HepG2 (cell line): Measurements from ENCODE around the gene MYADML2. TPM values are rescaled to one million over a fixed set of nuclear protein-coding genes. Genes with fewer than 3 reads are reported as not detected.

ENCODE experiments used
- CC2D1A ChIP-seq: sonication (generic); formaldehyde crosslinking; IDR thresholded peaks from 2 replicates; pipeline ENCODE4 v1.8.1; 2023; ENCODE audit warnings: mild to moderate bottlenecking, missing genetic modification reagents
- EED ChIP-seq: sonication (generic); formaldehyde crosslinking; IDR thresholded peaks from 2 replicates; pipeline ENCODE4 v1.5.0; 2020; ENCODE audit warnings: mild to moderate bottlenecking, missing genetic modification reagents
- ELF1 ChIP-seq: sonication (generic); formaldehyde crosslinking; IDR thresholded peaks from 2 replicates; pipeline ENCODE4 v1.4.0; 2020; ENCODE audit warnings: missing genetic modification reagents
- HOXA5 ChIP-seq: sonication (generic); formaldehyde crosslinking; IDR thresholded peaks from 2 replicates; pipeline ENCODE4 v1.4.0; 2020; ENCODE audit warnings: missing genetic modification reagents
- JUN ChIP-seq: sonication (generic); formaldehyde crosslinking; IDR thresholded peaks from 2 replicates; pipeline ENCODE4 v1.4.0; 2020; ENCODE audit warnings: mild to moderate bottlenecking, missing genetic modification reagents
- MAFF ChIP-seq: IDR thresholded peaks from 2 replicates; pipeline ENCODE4 v1.6.1; 2011; ENCODE audit warnings: low read depth, low read length, improper control_type of control experiment
- MAFG ChIP-seq: sonication (generic); formaldehyde crosslinking; IDR thresholded peaks from 2 replicates; pipeline ENCODE4 v1.5.1; 2020; ENCODE audit warnings: mild to moderate bottlenecking, missing genetic modification reagents
- MXD4 ChIP-seq: IDR thresholded peaks from 2 replicates; pipeline ENCODE4 v1.6.1; 2016; ENCODE audit warnings: mild to moderate bottlenecking, missing biosample characterization, missing genetic modification reagents
- NCOA2 ChIP-seq: sonication (generic); formaldehyde crosslinking; IDR thresholded peaks from 2 replicates; pipeline ENCODE4 v1.8.0; 2022; ENCODE audit warnings: inconsistent platforms
- NFE2 ChIP-seq: sonication (generic); formaldehyde crosslinking; IDR thresholded peaks from 2 replicates; pipeline ENCODE4 v1.4.0; 2020; ENCODE audit warnings: missing genetic modification reagents
- PAX8 ChIP-seq: sonication (generic); formaldehyde crosslinking; IDR thresholded peaks from 2 replicates; pipeline ENCODE4 v1.8.0; 2022; ENCODE audit warnings: mild to moderate bottlenecking, missing genetic modification reagents, borderline replicate concordance
- RBM22 ChIP-seq: fragments of 200-400 bp; formaldehyde crosslinking; optimal IDR thresholded peaks from 2 replicates; pipeline ENCODE3; 2017; ENCODE audit warnings: mild to moderate bottlenecking, low read length, moderate library complexity
- REXO4 ChIP-seq: sonication (generic); formaldehyde crosslinking; IDR thresholded peaks from 2 replicates; pipeline ENCODE4 v1.8.0; 2022; ENCODE audit warnings: missing genetic modification reagents, mild to moderate bottlenecking, borderline replicate concordance
- RNF2 ChIP-seq: fragments of 450-650 bp; conservative IDR thresholded peaks from 2 replicates; pipeline ENCODE4 v1.6.1; 2016; ENCODE audit warnings: low read depth
- SMAD3 ChIP-seq: sonication (generic); formaldehyde crosslinking; IDR thresholded peaks from 2 replicates; pipeline ENCODE4 v1.4.0; 2020; ENCODE audit warnings: missing genetic modification reagents
- TGIF2 ChIP-seq: IDR thresholded peaks from 2 replicates; pipeline ENCODE4 v1.6.1; 2016; ENCODE audit warnings: control low read depth, missing compliant biosample characterization
- ZFP36 ChIP-seq: fragments of 150-350 bp; IDR thresholded peaks from 2 replicates; pipeline ENCODE4 v1.6.1; 2018; ENCODE audit warnings: borderline replicate concordance, low read length, low read depth; ENCODE audit not compliant: partially characterized antibody
- ZNF235 ChIP-seq: sonication (generic); formaldehyde crosslinking; IDR thresholded peaks from 2 replicates; pipeline ENCODE4 v1.8.1; 2023; ENCODE audit warnings: mild to moderate bottlenecking, missing genetic modification reagents, borderline replicate concordance
- ZNF282 ChIP-seq: fragments of 450-650 bp; IDR thresholded peaks from 2 replicates; pipeline ENCODE4 v1.6.1; 2018; ENCODE audit not compliant: partially characterized antibody
- ZNF33A ChIP-seq: sonication (generic); formaldehyde crosslinking; IDR thresholded peaks from 2 replicates; pipeline ENCODE4 v1.5.1; 2020; ENCODE audit warnings: missing genetic modification reagents, mild to moderate bottlenecking, moderate library complexity, borderline replicate concordance
- ZNF484 ChIP-seq: sonication (generic); formaldehyde crosslinking; IDR thresholded peaks from 2 replicates; pipeline ENCODE4 v1.5.1; 2020; ENCODE audit warnings: mild to moderate bottlenecking, low read depth, missing genetic modification reagents, borderline replicate concordance
- polyA plus RNA-seq, 8 experiments: library from polyadenylated mRNA; depleted of rRNA in 3 of 8; stranded (reverse) in 7 of 8; unstranded in 1 of 8; fragments of >200 nt; fragmentation: Illumina TruSeq in 4 of 8; extraction: Trizol in 4 of 8; gene quantifications; 2 replicates each; pipeline versions ENCODE4 v1.2.1 to v1.2.3, GENCODE V29; 2011 to 2016; ENCODE audit warnings: low read depth in 4 of 8, missing spikeins in 1 of 8, mixed read lengths in 1 of 8; ENCODE audit not compliant: insufficient read depth in 1 of 8
- total RNA-seq, 5 experiments: library from RNA; depleted of rRNA; stranded (reverse); fragments of >200 nt; fragmentation: Illumina TruSeq; extraction: Trizol; gene quantifications; 2 replicates each; pipeline ENCODE4 v1.2.3, GENCODE V29; 2016; ENCODE audit warnings: low read depth in 1 of 5
- TF ChIP-seq, protein P1 (sequence below): sonication (generic); formaldehyde crosslinking; IDR thresholded peaks from 2 replicates; pipeline ENCODE4 v1.5.1; 2020; ENCODE audit warnings: missing genetic modification reagents, mild to moderate bottlenecking, borderline replicate concordance
- TF ChIP-seq, protein P2 (sequence below): sonication (generic); formaldehyde crosslinking; IDR thresholded peaks from 2 replicates; pipeline ENCODE4 v1.4.0; 2020; ENCODE audit warnings: missing genetic modification reagents
- TF ChIP-seq, protein P3 (sequence below): sonication (generic); formaldehyde crosslinking; IDR thresholded peaks from 2 replicates; pipeline ENCODE4 v1.4.0; 2020; ENCODE audit warnings: missing genetic modification reagents, mild to moderate bottlenecking, borderline replicate concordance

MYADML2 gene
- total and polyA plus RNA-seq, 2 of the 13 experiments (the other 11 are each of a cell fraction or from before 2014, with no cell fraction given): not detected

DNA sequence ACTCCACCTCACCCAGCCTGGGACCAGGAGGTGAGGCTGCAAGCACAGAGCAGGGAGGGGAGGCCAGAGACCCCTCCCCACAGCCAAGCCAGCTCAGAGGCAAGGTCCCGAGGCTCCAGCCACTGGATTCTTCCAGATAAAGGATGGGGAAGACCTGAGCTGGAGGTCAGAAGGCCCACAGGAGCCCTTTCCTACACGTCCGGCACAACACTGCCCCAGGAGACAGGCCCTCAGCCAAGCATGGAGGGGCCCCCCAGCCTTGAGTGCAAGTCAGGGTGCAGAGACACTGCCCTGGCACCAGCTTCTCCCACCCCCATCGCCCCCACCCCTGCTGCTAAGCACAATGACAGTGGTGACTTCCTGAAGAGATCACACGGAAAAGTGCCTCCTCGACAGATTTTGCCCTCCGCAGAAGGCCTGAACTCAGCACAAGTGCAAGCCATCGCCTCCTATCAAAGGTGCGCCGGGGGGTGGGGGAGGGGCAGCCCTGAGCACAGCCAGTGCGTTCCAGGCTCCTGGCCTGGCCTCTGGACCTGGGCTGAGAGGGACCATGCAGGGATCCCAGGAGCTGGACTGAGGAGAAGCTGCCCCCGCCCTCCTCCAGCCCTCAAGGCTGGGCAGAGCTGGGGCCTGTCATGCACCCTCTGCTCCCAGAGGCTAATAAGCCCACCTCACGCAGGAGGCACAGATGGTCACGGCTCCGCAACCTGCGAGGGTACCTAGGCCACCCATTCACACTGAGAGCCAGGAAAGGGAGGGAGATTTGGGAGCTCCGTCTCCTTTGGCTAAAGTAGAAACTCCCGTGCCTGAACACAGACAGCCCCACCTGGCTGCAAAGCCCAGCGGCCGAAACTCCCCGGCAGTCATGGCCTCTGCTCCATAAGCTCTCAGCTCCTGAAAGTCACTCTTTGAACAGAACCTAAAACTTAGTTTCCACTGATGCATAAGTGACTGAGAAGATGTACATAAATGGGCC, 22.2 kb downstream of the MYADML2 start (continued):
- TF ChIP-seq, protein P1, sequence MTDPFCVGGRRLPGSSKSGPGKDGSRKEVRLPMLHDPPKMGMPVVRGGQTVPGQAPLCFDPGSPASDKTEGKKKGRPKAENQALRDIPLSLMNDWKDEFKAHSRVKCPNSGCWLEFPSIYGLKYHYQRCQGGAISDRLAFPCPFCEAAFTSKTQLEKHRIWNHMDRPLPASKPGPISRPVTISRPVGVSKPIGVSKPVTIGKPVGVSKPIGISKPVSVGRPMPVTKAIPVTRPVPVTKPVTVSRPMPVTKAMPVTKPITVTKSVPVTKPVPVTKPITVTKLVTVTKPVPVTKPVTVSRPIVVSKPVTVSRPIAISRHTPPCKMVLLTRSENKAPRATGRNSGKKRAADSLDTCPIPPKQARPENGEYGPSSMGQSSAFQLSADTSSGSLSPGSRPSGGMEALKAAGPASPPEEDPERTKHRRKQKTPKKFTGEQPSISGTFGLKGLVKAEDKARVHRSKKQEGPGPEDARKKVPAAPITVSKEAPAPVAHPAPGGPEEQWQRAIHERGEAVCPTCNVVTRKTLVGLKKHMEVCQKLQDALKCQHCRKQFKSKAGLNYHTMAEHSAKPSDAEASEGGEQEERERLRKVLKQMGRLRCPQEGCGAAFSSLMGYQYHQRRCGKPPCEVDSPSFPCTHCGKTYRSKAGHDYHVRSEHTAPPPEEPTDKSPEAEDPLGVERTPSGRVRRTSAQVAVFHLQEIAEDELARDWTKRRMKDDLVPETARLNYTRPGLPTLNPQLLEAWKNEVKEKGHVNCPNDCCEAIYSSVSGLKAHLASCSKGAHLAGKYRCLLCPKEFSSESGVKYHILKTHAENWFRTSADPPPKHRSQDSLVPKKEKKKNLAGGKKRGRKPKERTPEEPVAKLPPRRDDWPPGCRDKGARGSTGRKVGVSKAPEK (CRISPR knock-in tag): no peak
- TF ChIP-seq MAFG (CRISPR knock-in tag): peak; percentile 78
- peak; percentile 94 for TF ChIP-seq MAFF
- TF ChIP-seq PAX8 (CRISPR knock-in tag): no peak
- no peak for TF ChIP-seq JUN (CRISPR knock-in tag)
- no peak for TF ChIP-seq EED (CRISPR knock-in tag)
- TF ChIP-seq RNF2: no peak
- TF ChIP-seq ELF1 (CRISPR knock-in tag): 0 out of 2 replicates have a peak, but pooled peaks have one; percentile 8
- no peak for TF ChIP-seq TGIF2 (CRISPR knock-in tag)
- no peak for TF ChIP-seq ZNF282
- no peak for TF ChIP-seq CC2D1A (CRISPR knock-in tag)
- no peak for TF ChIP-seq ZNF484 (CRISPR knock-in tag)
- TF ChIP-seq SMAD3 (CRISPR knock-in tag): no peak
- TF ChIP-seq MXD4 (CRISPR knock-in tag): no peak
- TF ChIP-seq, protein P2, sequence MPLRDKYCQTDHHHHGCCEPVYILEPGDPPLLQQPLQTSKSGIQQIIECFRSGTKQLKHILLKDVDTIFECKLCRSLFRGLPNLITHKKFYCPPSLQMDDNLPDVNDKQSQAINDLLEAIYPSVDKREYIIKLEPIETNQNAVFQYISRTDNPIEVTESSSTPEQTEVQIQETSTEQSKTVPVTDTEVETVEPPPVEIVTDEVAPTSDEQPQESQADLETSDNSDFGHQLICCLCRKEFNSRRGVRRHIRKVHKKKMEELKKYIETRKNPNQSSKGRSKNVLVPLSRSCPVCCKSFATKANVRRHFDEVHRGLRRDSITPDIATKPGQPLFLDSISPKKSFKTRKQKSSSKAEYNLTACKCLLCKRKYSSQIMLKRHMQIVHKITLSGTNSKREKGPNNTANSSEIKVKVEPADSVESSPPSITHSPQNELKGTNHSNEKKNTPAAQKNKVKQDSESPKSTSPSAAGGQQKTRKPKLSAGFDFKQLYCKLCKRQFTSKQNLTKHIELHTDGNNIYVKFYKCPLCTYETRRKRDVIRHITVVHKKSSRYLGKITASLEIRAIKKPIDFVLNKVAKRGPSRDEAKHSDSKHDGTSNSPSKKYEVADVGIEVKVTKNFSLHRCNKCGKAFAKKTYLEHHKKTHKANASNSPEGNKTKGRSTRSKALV: no peak
- TF ChIP-seq ZNF235 (CRISPR knock-in tag): no peak
- TF ChIP-seq ZFP36: no peak
- no peak for TF ChIP-seq NFE2 (CRISPR knock-in tag)
- TF ChIP-seq NCOA2 (CRISPR knock-in tag): no peak
- TF ChIP-seq RBM22: no peak
- TF ChIP-seq ZNF33A (CRISPR knock-in tag): no peak
- TF ChIP-seq, protein P3, sequence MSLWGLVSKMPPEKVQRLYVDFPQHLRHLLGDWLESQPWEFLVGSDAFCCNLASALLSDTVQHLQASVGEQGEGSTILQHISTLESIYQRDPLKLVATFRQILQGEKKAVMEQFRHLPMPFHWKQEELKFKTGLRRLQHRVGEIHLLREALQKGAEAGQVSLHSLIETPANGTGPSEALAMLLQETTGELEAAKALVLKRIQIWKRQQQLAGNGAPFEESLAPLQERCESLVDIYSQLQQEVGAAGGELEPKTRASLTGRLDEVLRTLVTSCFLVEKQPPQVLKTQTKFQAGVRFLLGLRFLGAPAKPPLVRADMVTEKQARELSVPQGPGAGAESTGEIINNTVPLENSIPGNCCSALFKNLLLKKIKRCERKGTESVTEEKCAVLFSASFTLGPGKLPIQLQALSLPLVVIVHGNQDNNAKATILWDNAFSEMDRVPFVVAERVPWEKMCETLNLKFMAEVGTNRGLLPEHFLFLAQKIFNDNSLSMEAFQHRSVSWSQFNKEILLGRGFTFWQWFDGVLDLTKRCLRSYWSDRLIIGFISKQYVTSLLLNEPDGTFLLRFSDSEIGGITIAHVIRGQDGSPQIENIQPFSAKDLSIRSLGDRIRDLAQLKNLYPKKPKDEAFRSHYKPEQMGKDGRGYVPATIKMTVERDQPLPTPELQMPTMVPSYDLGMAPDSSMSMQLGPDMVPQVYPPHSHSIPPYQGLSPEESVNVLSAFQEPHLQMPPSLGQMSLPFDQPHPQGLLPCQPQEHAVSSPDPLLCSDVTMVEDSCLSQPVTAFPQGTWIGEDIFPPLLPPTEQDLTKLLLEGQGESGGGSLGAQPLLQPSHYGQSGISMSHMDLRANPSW (CRISPR knock-in tag): no peak
- TF ChIP-seq HOXA5 (CRISPR knock-in tag): no peak
- no peak for TF ChIP-seq REXO4
